ENCODE data around the gene SUSD1.

DNA sequence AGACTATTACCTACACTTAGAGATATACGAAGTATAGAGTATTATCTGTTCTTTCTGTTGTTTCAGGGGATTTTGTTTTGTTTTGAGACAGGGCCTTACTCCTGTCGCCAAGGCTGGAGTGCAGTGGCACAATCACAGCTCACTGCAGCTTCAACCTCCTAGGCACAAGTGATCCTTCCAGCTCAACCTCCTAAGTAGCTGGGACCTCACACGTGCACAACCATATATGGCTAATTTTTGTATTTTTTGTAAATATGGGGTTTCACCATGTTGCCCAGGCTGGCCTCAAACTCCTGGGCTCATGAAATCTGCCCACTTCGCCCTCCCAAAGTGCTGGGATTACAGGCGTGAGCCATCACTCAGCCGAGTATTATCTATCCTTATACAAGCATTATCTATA lies 45.9 kb downstream of the SUSD1 start:
- TF ChIP-seq EZH2phosphoT487 (IDR thresholded peaks at IDR 0.05; ENCODE audit: low read depth, severe bottlenecking, unreplicated experiment), result no peak
- TF ChIP-seq, protein P1, sequence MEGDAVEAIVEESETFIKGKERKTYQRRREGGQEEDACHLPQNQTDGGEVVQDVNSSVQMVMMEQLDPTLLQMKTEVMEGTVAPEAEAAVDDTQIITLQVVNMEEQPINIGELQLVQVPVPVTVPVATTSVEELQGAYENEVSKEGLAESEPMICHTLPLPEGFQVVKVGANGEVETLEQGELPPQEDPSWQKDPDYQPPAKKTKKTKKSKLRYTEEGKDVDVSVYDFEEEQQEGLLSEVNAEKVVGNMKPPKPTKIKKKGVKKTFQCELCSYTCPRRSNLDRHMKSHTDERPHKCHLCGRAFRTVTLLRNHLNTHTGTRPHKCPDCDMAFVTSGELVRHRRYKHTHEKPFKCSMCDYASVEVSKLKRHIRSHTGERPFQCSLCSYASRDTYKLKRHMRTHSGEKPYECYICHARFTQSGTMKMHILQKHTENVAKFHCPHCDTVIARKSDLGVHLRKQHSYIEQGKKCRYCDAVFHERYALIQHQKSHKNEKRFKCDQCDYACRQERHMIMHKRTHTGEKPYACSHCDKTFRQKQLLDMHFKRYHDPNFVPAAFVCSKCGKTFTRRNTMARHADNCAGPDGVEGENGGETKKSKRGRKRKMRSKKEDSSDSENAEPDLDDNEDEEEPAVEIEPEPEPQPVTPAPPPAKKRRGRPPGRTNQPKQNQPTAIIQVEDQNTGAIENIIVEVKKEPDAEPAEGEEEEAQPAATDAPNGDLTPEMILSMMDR (IDR thresholded peaks at IDR 0.05; ENCODE audit: poor library complexity), result no peak
- TF ChIP-seq EZH2 (IDR thresholded peaks at IDR 0.05; ENCODE audit: borderline replicate concordance), result no peak
